PC-3 (cell line): ENCODE results near the gene MIDN.
A peak's percentile ranks its signal among the peaks of the same experiment; 100 is the strongest.

Experiments
- CTCF ChIP-seq: fragments of 300-600 bp; sonication (generic); conservative IDR thresholded peaks from 2 replicates; pipeline ENCODE4 v1.5.1; 2017; ENCODE audit warnings: antibody characterized with exemption, low read depth, mild to moderate bottlenecking, low read length
- EZH2 ChIP-seq: fragments of 300-600 bp; sonication (generic); IDR thresholded peaks from one replicate; pipeline ENCODE4 v1.6.1; 2017; ENCODE audit warnings: antibody characterized with exemption, mild to moderate bottlenecking, low read length; ENCODE audit not compliant: unreplicated experiment

- TF ChIP-seq CTCF (peak; percentile 61), EZH2 (no peak)
Observed at GRCh38 chr19:1239796-1240737, 8.3 kb upstream of the MIDN start.
